ENCODE results near the gene ASIC3.
"Not testable (repeated sequence)": the region's sequence is repeated elsewhere in the genome, so short reads cannot be mapped to it uniquely, and the experiment has no call there.

ASIC3 gene

DNA sequence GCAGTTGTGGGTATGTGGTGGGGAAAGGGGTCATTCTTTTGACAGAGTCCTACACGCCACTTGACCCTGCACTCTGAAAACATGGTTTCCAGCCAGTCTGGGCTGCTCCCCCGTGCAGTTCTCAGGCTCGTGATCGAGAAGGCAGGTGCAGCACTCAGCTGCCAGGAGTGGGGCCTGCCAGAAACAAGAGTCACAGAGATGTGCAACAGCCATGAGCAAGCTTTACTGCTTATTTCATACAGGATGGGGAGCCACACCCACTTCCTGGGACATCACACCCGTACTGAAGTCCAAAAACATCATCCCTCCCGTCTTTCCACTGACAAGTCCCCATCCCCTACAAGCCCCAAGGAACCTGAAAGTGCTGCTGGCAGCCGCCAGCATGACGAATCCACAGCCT is 33.4 kb upstream of the ASIC3 start:
- DNase-seq, result no peak

DNA sequence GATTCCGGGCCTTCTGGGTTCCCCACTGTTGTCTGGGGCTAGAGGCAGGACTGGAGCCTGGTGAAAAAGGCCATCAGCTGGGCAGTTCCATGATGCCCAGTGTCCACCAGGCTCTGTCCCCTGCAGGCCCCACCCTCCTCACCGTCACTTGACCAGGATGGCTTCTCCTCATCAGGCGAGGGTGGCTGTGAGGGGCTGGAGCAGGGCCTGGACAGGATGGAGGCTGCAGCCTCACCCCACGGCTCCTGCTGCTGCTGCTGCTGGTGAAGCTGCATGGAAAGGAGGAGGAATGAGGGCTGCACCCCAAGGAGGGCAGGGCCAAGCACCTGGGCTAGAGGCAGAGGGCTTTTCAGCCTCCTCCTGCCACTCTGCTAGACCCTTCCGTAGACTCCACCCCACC is 32.4 kb upstream of the ASIC3 start:
- no peak for DNase-seq

DNA sequence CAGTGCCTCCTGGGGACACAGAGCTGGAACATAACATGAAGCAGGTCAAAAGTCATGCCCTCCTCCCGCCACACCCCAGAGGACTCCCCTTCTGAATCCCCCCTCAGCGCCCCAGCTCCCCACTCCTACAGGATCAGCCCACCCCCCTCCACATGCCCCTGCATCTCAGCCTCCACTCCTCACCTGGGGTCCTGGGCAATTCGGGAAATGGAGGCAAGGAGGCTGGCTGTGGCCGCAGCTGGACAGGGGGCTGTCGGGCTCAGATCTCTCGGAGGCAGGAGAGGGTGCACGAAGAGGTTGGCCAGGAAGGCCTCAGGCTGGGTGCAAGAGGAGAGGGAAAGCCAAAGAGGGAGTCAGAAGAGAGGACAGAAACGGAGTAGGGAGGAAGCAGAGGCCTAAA is 31.8 kb upstream of the ASIC3 start:
- no peak for DNase-seq

- DNase-seq, result no peak
Measured at GRCh38 chr7:151016942-151017341, 31.4 kb upstream of the ASIC3 start.

- no peak for DNase-seq
Measured at GRCh38 chr7:151017370-151017952, 30.9 kb upstream of the ASIC3 start.

DNA sequence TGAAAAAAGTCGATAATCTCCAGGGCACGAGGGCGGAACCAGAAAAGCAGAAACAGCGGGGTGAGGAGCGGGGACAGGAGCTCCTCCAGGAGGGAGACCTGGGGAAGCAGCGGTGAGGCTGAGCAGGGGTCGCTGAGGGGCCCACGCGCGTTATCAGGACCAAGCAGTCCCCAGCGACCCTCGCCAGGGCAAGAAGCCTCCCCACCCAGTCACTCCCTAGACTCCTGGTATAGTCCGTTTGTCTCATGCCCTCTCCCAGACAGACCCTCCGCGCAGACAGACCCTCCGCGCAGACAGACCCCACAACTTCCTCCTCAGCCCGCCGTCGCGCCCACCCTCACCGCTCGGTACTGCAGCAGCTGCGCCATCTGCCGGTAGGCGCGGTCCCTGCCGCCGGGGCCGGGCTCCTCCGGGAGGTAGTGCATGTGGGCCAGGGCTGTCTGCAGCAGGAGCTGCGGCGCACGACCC is 30.3 kb upstream of the ASIC3 start:
- DNase-seq, result peak; percentile 44

GRCh38 chr7:151018421-151019129 is 29.8 kb upstream of the ASIC3 start:
- DNase-seq, result peak; percentile 29

DNA sequence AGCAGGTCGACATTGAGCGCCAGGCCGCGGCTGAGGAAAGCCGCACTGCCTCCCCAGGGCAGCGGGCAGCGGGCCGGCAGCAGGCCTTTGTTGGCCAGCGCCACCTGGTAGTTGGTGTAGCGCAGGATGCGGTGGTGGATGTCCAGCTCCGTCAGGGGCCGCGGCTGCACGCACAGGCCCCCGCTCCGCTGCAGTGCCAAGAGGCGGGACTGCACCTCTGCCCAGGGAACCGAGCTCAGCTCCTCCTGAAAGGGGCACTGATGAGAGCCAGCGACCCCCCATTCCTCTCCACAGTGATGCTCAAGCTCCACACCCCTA is 29.2 kb upstream of the ASIC3 start:
- DNase-seq, result no peak

- DNase-seq, result no peak
Measured at GRCh38 chr7:151020231-151020630, 28.1 kb upstream of the ASIC3 start.

- no peak for DNase-seq
Measured at GRCh38 chr7:151023232-151023631, 25.1 kb upstream of the ASIC3 start.

- no peak for DNase-seq
Measured at GRCh38 chr7:151024435-151025056, 23.8 kb upstream of the ASIC3 start, which contains the start of gene ATG9B. TSS of gene ATG9B (minus strand) at chr7:151024494. CDS start at chr7:151024423, 71 bp downstream.

GRCh38 chr7:151025924-151026671 is 22.2 kb upstream of the ASIC3 start:
- peak; percentile 27 for DNase-seq

DNA sequence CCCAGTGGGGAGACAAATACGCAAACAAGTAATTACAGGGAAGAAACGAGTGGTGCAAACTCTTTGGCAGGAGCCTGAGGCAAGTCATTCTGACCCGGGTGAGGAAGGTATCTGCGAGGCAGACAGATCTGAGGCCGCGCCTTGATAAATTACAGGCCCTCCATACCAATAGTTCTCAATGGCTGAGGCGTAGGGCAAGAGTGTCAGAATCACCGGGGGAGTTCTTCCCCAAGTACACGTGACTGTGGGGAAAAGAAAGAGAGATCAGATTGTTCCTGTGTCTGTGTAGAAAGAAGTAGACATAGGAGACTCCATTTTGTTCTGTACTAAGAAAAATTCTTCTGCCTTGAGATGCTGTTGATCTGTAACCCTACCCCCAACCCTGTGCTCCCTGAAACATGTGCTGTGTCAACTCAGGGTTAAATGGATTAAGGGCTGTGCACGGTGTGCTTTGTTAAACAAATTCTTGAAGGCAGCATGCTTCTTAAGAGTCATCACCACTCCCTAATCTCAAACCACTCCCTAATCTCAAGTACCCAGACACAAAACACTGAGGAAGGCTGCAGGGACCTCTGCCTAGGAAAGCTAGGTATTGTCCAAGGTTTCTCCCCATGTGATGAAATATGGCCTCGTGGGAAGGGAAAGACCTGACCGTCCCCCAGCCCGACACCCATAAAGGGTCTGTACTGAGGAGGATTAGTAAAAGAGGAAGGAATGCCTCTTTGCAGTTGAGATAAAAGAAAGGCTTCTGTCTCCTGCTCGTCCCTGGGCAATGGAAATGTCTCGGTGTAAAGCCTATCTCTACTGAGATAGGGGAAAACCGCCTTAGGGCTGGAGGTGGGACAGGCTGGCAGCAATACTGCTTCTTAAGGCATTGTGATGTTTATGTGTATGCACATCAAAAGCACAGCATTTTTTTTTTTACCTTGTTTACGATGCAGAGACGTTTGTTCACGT is 21.3 kb upstream of the ASIC3 start:
- DNase-seq, result not testable (repeated sequence)

GRCh38 chr7:151027728-151028130 is 20.6 kb upstream of the ASIC3 start:
- not testable (repeated sequence) for DNase-seq

- DNase-seq, result peak; percentile 98
Measured at GRCh38 chr7:151028131-151028947, 20.0 kb upstream of the ASIC3 start, which contains the start of gene ABCB8. TSS of gene ABCB8 (plus strand) at chr7:151028450. CDS start at chr7:151028516, 66 bp downstream.

- DNase-seq, result no peak
Measured at GRCh38 chr7:151028948-151029501, 19.3 kb upstream of the ASIC3 start.

DNA sequence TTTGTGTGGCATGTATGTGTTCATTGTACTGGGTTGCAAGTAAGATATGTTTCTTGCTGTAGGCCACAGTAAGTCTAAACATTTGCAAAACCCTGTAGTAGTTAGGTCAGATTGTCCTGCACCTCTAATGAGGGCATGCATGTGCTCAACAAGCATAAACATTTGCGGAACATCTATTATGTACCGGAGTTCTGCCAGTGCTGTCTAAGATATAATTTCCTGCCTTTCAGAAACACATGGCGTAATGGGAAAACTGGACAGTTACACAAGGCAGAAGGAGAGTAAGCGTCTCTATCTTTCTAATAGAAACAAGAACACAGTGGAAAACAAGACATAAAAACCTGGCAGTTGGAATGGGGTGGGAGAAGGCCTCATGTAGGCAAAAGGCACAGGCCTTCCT is 17.3 kb upstream of the ASIC3 start:
- no peak for DNase-seq

DNA sequence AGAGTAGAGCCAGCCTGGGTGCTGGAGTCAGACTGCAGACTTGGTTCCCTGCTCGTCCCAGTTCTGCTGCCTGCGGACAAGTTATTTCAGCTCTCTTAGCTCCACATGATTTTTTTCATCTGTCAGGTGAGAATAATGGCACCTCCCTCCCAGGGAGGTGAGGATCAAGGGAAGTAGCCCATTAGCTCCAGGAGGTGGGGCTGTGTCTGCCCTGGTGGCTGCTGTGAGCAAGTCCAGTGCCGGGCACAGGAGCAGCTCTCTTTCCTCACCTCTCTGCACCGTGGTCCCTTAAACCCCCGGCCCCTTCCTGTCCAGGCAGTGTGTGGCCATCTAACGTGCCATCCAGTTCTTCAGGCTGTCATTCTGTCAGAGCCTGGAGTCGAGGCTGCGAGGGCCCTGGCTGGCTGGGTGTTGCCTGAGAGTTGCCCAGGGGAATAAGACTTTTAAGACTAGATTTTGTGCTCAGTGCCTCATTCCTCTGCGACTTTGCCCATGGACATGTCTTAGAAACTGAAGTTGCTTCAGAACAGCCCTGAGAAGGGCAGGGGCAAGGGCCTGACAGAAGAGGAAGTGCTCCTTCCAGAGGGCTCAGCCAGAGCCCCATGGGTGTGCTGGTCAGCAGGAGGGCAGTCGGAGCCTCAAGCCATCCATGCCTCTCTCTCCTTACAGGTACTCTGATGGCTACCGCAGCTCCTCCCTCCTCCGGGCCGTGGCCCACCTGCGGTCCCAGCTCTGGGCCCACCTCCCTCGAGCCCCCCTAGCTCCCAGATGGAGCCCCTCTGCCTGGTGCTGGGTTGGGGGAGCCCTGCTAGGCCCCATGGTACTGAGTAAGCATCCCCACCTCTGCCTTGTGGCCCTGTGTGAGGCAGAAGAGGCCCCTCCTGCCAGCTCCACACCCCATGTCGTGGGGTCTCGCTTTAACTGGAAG is 15.1 kb upstream of the ASIC3 start:
- DNase-seq, result no peak

DNA sequence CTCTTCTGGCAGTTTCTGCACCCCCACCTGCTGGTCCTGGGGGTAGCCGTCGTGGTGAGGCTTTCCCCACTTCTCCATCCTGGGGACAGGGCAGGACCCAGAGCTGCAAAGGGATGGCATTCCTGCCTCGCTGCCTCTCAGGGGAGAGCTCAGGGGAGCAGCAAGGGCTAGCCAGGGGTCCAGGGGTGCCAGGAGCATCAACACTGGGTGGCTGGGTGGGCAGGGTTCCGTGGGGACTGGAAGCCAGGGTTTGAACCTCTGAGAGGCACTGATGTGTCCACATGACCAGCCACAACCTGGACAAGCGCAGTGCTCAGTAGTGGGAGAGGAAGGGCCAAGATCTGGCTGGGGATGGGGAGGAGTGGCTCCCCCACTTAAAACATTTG is 14.5 kb upstream of the ASIC3 start:
- no peak for DNase-seq

Data from EL (cell line).